Epithelial cell of esophagus (primary cell): ENCODE measurements around the gene ABCD1.

ENCODE experiments used
- DNase-seq: peaks from one replicate; pipeline ENCODE4 v3.0.0; 2010; ENCODE audit warnings: low read depth
- H3K4me3 ChIP-seq: 2 replicates; pipeline ENCODE4 v1.5.1; 2011; ENCODE audit warnings: mild to moderate bottlenecking, low read length, control low read depth
- CTCF ChIP-seq: IDR thresholded peaks from 2 replicates; pipeline ENCODE4 v1.5.1; 2011; ENCODE audit warnings: low read depth, mild to moderate bottlenecking, low read length, control low read depth, inconsistent platforms; ENCODE audit not compliant: insufficient read depth; ENCODE audit errors: missing control alignments

ABCD1 gene

GRCh38 chrX:153723351-153724251, 1.1 kb upstream of the ABCD1 start:
- TF ChIP-seq CTCF, result peak; percentile 36
- peak; percentile 57 for DNase-seq

GRCh38 chrX:153725039-153725831, 579 bp downstream of the ABCD1 start:
- no peak for DNase-seq
- H3K4me3 ChIP-seq, result peak overlapping the region; percentile 15
- TF ChIP-seq CTCF, result no peak

More at GRCh38 chrX:153723351-153724251, 1.1 kb upstream of the ABCD1 start:
- peak overlapping the region; percentile 63 for H3K4me3 ChIP-seq

GRCh38 chrX:153725832-153726285, 1.2 kb downstream of the ABCD1 start:
- DNase-seq, result no peak
- no peak for TF ChIP-seq CTCF
- H3K4me3 ChIP-seq, result no peak overlapping the region

GRCh38 chrX:153726286-153727122, 1.8 kb downstream of the ABCD1 start:
- DNase-seq, result no peak
- no peak overlapping the region for H3K4me3 ChIP-seq
- TF ChIP-seq CTCF, result no peak

- no peak overlapping the region for H3K4me3 ChIP-seq
- no peak for DNase-seq
- TF ChIP-seq CTCF, result no peak
Measured at GRCh38 chrX:153727123-153727931, 2.7 kb downstream of the ABCD1 start.

GRCh38 chrX:153728095-153728494, 3.4 kb downstream of the ABCD1 start:
- DNase-seq, result no peak
- no peak overlapping the region for H3K4me3 ChIP-seq
- no peak for TF ChIP-seq CTCF
